NT2/D1 (cell line): ENCODE results near the gene NUP54.

ENCODE experiments used
- SUZ12 ChIP-seq: IDR thresholded peaks from 2 replicates; pipeline ENCODE4 v1.6.1; 2011; ENCODE audit not compliant: insufficient read length, insufficient read depth; ENCODE audit errors: extremely low read depth
- YY1 ChIP-seq: IDR thresholded peaks from 2 replicates; pipeline ENCODE4 v1.6.1; 2011; ENCODE audit not compliant: insufficient read length, insufficient read depth
- ZNF274 ChIP-seq: IDR thresholded peaks from 2 replicates; pipeline ENCODE4 v1.6.1; 2011; ENCODE audit warnings: mild to moderate bottlenecking, low read depth, low read length

DNA sequence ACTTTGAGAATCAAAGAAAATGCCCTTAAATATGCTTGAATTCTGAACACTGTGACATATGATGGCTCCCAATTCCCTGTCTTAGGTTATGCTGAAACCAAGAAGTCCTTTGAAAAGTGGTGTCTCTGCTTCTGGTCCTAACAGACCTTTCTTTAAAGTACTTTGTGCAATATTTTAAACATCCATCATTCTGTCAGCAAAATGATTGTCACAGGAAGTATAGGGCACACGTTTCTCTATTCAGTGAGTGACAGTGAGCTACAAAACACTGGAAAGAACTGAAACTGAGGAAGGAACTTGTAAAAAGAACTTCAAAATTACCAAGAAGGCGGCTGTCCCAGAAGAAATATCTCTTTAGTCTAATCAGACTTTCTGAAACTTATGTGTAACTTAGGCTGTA, 12.2 kb upstream of the NUP54 start:
- TF ChIP-seq ZNF274 = no peak
- no peak for TF ChIP-seq SUZ12
- no peak for TF ChIP-seq YY1
